ENCODE data around the gene PIK3R1.

The PIK3R1 gene

GRCh38 chr5:68269820-68270219 is 54.3 kb downstream of the PIK3R1 start:
- TF ChIP-seq TEAD4 (IDR thresholded peaks at IDR 0.05) (no peak), NFIC (IDR thresholded peaks at IDR 0.05) (no peak), RAD21 (IDR thresholded peaks at IDR 0.05; ENCODE audit: low read depth) (no peak), TAF1 (IDR thresholded peaks at IDR 0.05; ENCODE audit: low read depth) (no peak), ZBTB7A (IDR thresholded peaks at IDR 0.05; ENCODE audit: low read depth) (no peak), EGR1 (IDR thresholded peaks at IDR 0.05) (no peak), YY1 (IDR thresholded peaks at IDR 0.05; ENCODE audit: low read depth) (no peak), MAX (IDR thresholded peaks at IDR 0.05) (no peak), REST (IDR thresholded peaks at IDR 0.05; ENCODE audit: low read depth) (no peak), CEBPB (IDR thresholded peaks at IDR 0.05) (no peak), FOXM1 (IDR thresholded peaks at IDR 0.05; ENCODE audit: borderline replicate concordance, low read depth) (no peak), TCF12 (IDR thresholded peaks at IDR 0.05; ENCODE audit: low read depth) (no peak), EP300 (IDR thresholded peaks at IDR 0.05; ENCODE audit: borderline replicate concordance) (no peak)

GRCh38 chr5:68270399-68270975 is 54.9 kb downstream of the PIK3R1 start:
- no peak for TF ChIP-seq TAF1 (IDR thresholded peaks at IDR 0.05; ENCODE audit: low read depth)
- no peak for TF ChIP-seq REST (IDR thresholded peaks at IDR 0.05; ENCODE audit: low read depth)
- no peak for TF ChIP-seq FOXM1 (IDR thresholded peaks at IDR 0.05; ENCODE audit: borderline replicate concordance, low read depth)
- TF ChIP-seq USF1 (IDR thresholded peaks at IDR 0.05): no peak
- TF ChIP-seq TCF12 (IDR thresholded peaks at IDR 0.05; ENCODE audit: low read depth): no peak
- no peak for TF ChIP-seq EP300 (IDR thresholded peaks at IDR 0.05; ENCODE audit: borderline replicate concordance)
- no peak for TF ChIP-seq TEAD4 (IDR thresholded peaks at IDR 0.05)
- no peak for TF ChIP-seq ZBTB7A (IDR thresholded peaks at IDR 0.05; ENCODE audit: low read depth)
- TF ChIP-seq RAD21 (IDR thresholded peaks at IDR 0.05; ENCODE audit: low read depth): no peak
- TF ChIP-seq EGR1 (IDR thresholded peaks at IDR 0.05): no peak
- no peak for TF ChIP-seq CEBPB (IDR thresholded peaks at IDR 0.05)
- TF ChIP-seq CREB1 (IDR thresholded peaks at IDR 0.05; ENCODE audit: low read depth): no peak
- TF ChIP-seq YY1 (IDR thresholded peaks at IDR 0.05; ENCODE audit: low read depth): no peak
- no peak for TF ChIP-seq MAX (IDR thresholded peaks at IDR 0.05)
- no peak for TF ChIP-seq NFIC (IDR thresholded peaks at IDR 0.05)

GRCh38 chr5:68271124-68271523 is 55.6 kb downstream of the PIK3R1 start:
- no peak for TF ChIP-seq ZBTB7A (IDR thresholded peaks at IDR 0.05; ENCODE audit: low read depth)
- no peak for TF ChIP-seq EP300 (IDR thresholded peaks at IDR 0.05; ENCODE audit: borderline replicate concordance)
- TF ChIP-seq CREB1 (IDR thresholded peaks at IDR 0.05; ENCODE audit: low read depth): no peak
- no peak for TF ChIP-seq YY1 (IDR thresholded peaks at IDR 0.05; ENCODE audit: low read depth)
- no peak for TF ChIP-seq RAD21 (IDR thresholded peaks at IDR 0.05; ENCODE audit: low read depth)
- TF ChIP-seq EGR1 (IDR thresholded peaks at IDR 0.05): no peak
- TF ChIP-seq FOXM1 (IDR thresholded peaks at IDR 0.05; ENCODE audit: borderline replicate concordance, low read depth): no peak
- TF ChIP-seq TCF12 (IDR thresholded peaks at IDR 0.05; ENCODE audit: low read depth): no peak
- TF ChIP-seq MAX (IDR thresholded peaks at IDR 0.05): no peak
- TF ChIP-seq USF1 (IDR thresholded peaks at IDR 0.05): no peak
- TF ChIP-seq NFIC (IDR thresholded peaks at IDR 0.05): no peak
- TF ChIP-seq REST (IDR thresholded peaks at IDR 0.05; ENCODE audit: low read depth): no peak
- no peak for TF ChIP-seq TAF1 (IDR thresholded peaks at IDR 0.05; ENCODE audit: low read depth)
- TF ChIP-seq TEAD4 (IDR thresholded peaks at IDR 0.05): no peak
- no peak for TF ChIP-seq CEBPB (IDR thresholded peaks at IDR 0.05)

GRCh38 chr5:68272289-68272688 is 56.7 kb downstream of the PIK3R1 start:
- TF ChIP-seq CEBPB (IDR thresholded peaks at IDR 0.05) (no peak), RAD21 (IDR thresholded peaks at IDR 0.05; ENCODE audit: low read depth) (0 out of 2 replicates have a peak, but pooled peaks have one; percentile 9)
